PC-9 (cell line): ENCODE measurements around the gene DR1. TPM values are rescaled to one million over a fixed set of nuclear protein-coding genes. Genes with fewer than 3 reads are reported as not detected.
A peak's percentile ranks its signal among the peaks of the same experiment; 100 is the strongest.

Experiments used
- BruUV-seq: library from RNA; stranded (reverse); fragments of 400-500 nt; replicated peaks from 2 replicates; lab custom pipeline; 2021; lab: Mats Ljungman, UMichigan
- CTCF ChIA-PET: fragments of 300-600 bp; sonication (Branson Sonifier 250); formaldehyde crosslinking; loops from one replicate; lab custom pipeline; 2022; ENCODE audit warnings: antibody characterized with exemption; lab: Charles Lee
- POLR2A ChIA-PET: fragments of 300-600 bp; sonication (Branson Sonifier 250); formaldehyde crosslinking; loops from one replicate; lab custom pipeline; 2022; ENCODE audit warnings: antibody characterized with exemption; ENCODE audit not compliant: unreplicated experiment; lab: Charles Lee
- DNase-seq, 2 experiments: peaks; one replicate each; pipeline versions ENCODE4 v3.0.0 to v3.0.0-alpha.2; 2015 to 2022; ENCODE audit warnings: mixed read lengths in 1 of 2
- H2AFZ ChIP-seq: fragments of 200-600 bp; sonication (generic); 2 replicates; pipeline ENCODE4 v1.8.1; 2017; ENCODE audit warnings: antibody characterized with exemption
- H3F3A ChIP-seq: fragments of 200-600 bp; sonication (generic); 2 replicates; pipeline ENCODE4 v1.8.1; 2017; ENCODE audit warnings: antibody characterized with exemption, mild to moderate bottlenecking, low read depth; ENCODE audit not compliant: insufficient read depth
- H3K27ac ChIP-seq: fragments of 200-600 bp; sonication (generic); 2 replicates; pipeline ENCODE4 v1.6.1; 2016; ENCODE audit warnings: mixed run types
- H3K27me3 ChIP-seq: fragments of 200-600 bp; sonication (generic); 2 replicates; pipeline ENCODE4 v1.6.1; 2016; ENCODE audit warnings: low read depth, mixed run types; ENCODE audit not compliant: insufficient read depth
- H3K36me3 ChIP-seq: fragments of 200-600 bp; sonication (generic); 2 replicates; pipeline ENCODE4 v1.6.1; 2016; ENCODE audit warnings: low read depth, mixed run types
- H3K4me1 ChIP-seq: fragments of 200-600 bp; sonication (generic); replicated peaks from 2 replicates; pipeline ENCODE4 v1.6.1; 2016; ENCODE audit warnings: mixed run types; ENCODE audit not compliant: insufficient read depth
- H3K4me2 ChIP-seq: fragments of 200-600 bp; sonication (generic); 2 replicates; pipeline ENCODE4 v1.6.1; 2017; ENCODE audit warnings: mixed run types
- H3K4me3 ChIP-seq: fragments of 200-600 bp; sonication (generic); 2 replicates; pipeline ENCODE4 v1.6.1; 2016; ENCODE audit warnings: mixed run types
- H3K79me2 ChIP-seq: fragments of 200-600 bp; sonication (generic); 2 replicates; pipeline ENCODE4 v1.6.1; 2017; ENCODE audit warnings: low read depth, mixed run types
- H3K9me2 ChIP-seq: fragments of 200-600 bp; sonication (generic); 2 replicates; pipeline ENCODE4 v1.8.1; 2017; ENCODE audit warnings: mild to moderate bottlenecking; ENCODE audit not compliant: insufficient read depth
- H3K9me3 ChIP-seq: fragments of 200-600 bp; sonication (generic); 2 replicates; pipeline ENCODE4 v1.8.1; 2016; ENCODE audit warnings: low read depth; ENCODE audit not compliant: insufficient read depth
- H4K20me1 ChIP-seq: fragments of 200-600 bp; sonication (generic); 2 replicates; pipeline ENCODE4 v1.8.1; 2017; ENCODE audit not compliant: insufficient read depth
- EZH2 ChIP-seq: fragments of 200-600 bp; sonication (generic); IDR thresholded peaks from 2 replicates; pipeline ENCODE4 v1.8.0; 2017; ENCODE audit warnings: antibody characterized with exemption, low read depth
- intact Hi-C: fragments of 100-400 bp; cut with micrococcal nuclease; formaldehyde crosslinking; loops from one replicate; pipeline ENCODE4 v1.10.0; 2022; ENCODE audit not compliant: unreplicated experiment
- total RNA-seq: library from RNA; stranded (reverse); gene quantifications from 2 replicates; pipeline ENCODE4 v1.2.3, GENCODE V29; 2021
- TF ChIP-seq, protein P1 (sequence below): fragments of 200-600 bp; sonication (generic); conservative IDR thresholded peaks from 2 replicates; pipeline ENCODE4 v1.6.1; 2017; ENCODE audit warnings: mixed run types, antibody characterized with exemption, mild to moderate bottlenecking, moderate library complexity

Gene DR1
- total RNA-seq, 1 experiment from 2014 or later, result 37.8 TPM

DNA sequence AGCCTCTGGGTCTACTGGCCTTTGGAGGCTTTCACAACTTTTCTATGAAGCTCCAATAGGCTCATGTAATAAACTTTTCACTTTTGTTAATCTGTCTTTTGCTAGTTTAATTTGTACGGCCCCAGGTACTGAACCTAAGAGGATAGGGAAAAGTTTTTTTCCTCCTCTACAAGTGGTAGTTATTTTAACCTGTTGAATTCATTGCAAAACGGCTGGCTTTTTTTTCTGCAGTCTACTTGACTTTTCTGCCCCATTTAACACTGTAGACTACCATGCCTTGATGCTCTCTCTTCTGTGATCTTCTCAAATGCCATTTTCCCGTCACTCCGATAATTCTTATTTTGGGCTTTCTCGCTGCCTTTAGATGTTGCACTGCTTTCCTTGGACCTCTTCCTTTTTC lies 43.6 kb upstream of the DR1 start:
- Histone ChIP-seq H3K27me3 (no peaks in the 10 kb centered on the region), H4K20me1 (no peaks in the 10 kb centered on the region), H3K9me2 (no peaks in the 10 kb centered on the region), H3K4me1 (no peaks in the 10 kb centered on the region), H3K36me3 (no peaks in the 10 kb centered on the region), H3K27ac (no peak overlapping the region), H2AFZ (no peak overlapping the region), H3K79me2 (no peaks in the 10 kb centered on the region), H3K4me3 (no peak overlapping the region), H3K4me2 (no peak overlapping the region), H3F3A (no peaks in the 10 kb centered on the region), H3K9me3 (no peaks in the 10 kb centered on the region)
- no peak for TF ChIP-seq EZH2
- TF ChIP-seq, protein P1, sequence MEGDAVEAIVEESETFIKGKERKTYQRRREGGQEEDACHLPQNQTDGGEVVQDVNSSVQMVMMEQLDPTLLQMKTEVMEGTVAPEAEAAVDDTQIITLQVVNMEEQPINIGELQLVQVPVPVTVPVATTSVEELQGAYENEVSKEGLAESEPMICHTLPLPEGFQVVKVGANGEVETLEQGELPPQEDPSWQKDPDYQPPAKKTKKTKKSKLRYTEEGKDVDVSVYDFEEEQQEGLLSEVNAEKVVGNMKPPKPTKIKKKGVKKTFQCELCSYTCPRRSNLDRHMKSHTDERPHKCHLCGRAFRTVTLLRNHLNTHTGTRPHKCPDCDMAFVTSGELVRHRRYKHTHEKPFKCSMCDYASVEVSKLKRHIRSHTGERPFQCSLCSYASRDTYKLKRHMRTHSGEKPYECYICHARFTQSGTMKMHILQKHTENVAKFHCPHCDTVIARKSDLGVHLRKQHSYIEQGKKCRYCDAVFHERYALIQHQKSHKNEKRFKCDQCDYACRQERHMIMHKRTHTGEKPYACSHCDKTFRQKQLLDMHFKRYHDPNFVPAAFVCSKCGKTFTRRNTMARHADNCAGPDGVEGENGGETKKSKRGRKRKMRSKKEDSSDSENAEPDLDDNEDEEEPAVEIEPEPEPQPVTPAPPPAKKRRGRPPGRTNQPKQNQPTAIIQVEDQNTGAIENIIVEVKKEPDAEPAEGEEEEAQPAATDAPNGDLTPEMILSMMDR, result no peak
- ChIA-PET CTCF (interaction anchor here (0.6 kb wide), 1 partner anchor 549 kb away, joined by 3 read pairs; no protein-coding TSS in a partner anchor), POLR2A (no interaction called here)
- intact Hi-C loops, result no loop called here
- no peak for DNase-seq
- no TSS peak for BruUV-seq

DNA sequence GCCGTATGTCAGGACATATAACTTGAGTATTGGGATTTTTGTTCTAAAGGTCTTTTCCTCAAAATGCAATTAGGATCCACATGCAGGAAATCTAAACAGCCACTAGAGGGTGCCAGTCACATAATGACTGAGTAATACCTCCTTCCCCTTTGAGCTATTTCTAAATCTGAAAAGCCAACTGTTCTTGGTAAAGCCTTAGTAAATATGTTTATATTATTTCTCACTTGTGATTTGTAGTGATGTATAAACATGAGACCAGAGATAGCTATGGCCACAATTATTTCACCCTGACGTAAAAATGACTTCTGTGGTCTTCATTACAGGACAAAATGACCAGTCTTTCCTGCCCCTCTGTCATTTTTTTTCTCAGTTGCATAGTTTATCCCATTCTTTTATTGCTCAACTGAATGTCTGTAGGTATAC lies 41.0 kb upstream of the DR1 start:
- H3K27ac ChIP-seq, result no peak overlapping the region
- no peaks in the 10 kb centered on the region for H3K9me3 ChIP-seq
- H4K20me1 ChIP-seq, result no peaks in the 10 kb centered on the region
- intact Hi-C loops, result loop anchor here (1.0 to 2.0 kb wide), 2 partner anchors 42 to 132 kb away; no protein-coding TSS in a partner anchor
- H3F3A ChIP-seq, result no peaks in the 10 kb centered on the region
- no peak overlapping the region for H2AFZ ChIP-seq
- DNase-seq, result peak; percentile 25 to 62
- POLR2A ChIA-PET, result interaction anchor here (0.7 kb wide), 1 partner anchor 167 kb away, joined by 4 read pairs; no protein-coding TSS in a partner anchor
- TF ChIP-seq, protein P1, result peak; percentile 99
- TF ChIP-seq EZH2, result no peak
- no TSS peak for BruUV-seq
- no peaks in the 10 kb centered on the region for H3K4me1 ChIP-seq
- no peaks in the 10 kb centered on the region for H3K79me2 ChIP-seq
- H3K9me2 ChIP-seq, result no peaks in the 10 kb centered on the region
- H3K4me2 ChIP-seq, result no peak overlapping the region
- CTCF ChIA-PET, result interaction anchor here (0.6 to 1.6 kb wide), 9 partner anchors 35 to 560 kb away, joined by 3 to 16 read pairs (median 4); no protein-coding TSS in a partner anchor
- no peak overlapping the region for H3K4me3 ChIP-seq
- no peaks in the 10 kb centered on the region for H3K36me3 ChIP-seq
- H3K27me3 ChIP-seq, result no peaks in the 10 kb centered on the region

DNA sequence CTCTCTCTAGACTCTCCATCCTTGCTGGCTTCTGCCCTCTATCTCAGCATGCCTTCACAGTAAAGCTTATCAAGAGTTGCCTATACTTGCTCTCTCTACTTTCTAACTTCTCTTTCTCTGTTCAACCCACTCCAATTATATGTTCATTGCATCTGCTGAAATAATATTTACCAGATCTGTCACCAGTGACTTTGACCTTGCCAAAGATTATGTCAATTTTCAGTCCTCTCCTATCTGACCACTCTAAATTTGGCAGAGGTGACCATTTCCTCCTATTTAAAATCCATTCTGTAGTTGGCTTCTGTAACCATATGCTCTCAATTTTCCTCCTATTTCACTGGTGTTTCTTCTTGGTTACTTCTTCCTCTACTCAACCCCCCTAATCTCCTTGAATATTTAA lies 38.8 kb upstream of the DR1 start:
- ChIA-PET POLR2A (no interaction called here), CTCF (no interaction called here)
- BruUV-seq, result no TSS peak
- no peaks in the 10 kb centered on the region for H3K4me1 ChIP-seq
- H3K79me2 ChIP-seq, result no peaks in the 10 kb centered on the region
- H3K36me3 ChIP-seq, result no peaks in the 10 kb centered on the region
- no peak overlapping the region for H3K4me3 ChIP-seq
- H3K9me2 ChIP-seq, result no peaks in the 10 kb centered on the region
- no peaks in the 10 kb centered on the region for H4K20me1 ChIP-seq
- H3K27me3 ChIP-seq, result no peaks in the 10 kb centered on the region
- intact Hi-C loops, result no loop called here
- no peak overlapping the region for H3K27ac ChIP-seq
- no peak overlapping the region for H2AFZ ChIP-seq
- no peaks in the 10 kb centered on the region for H3F3A ChIP-seq
- no peak overlapping the region for H3K4me2 ChIP-seq
- H3K9me3 ChIP-seq, result no peaks in the 10 kb centered on the region
- TF ChIP-seq, protein P1, result no peak
- no peak for TF ChIP-seq EZH2
- DNase-seq, result no peak
